Measurements from ENCODE around the gene ELAVL3.
A peak's percentile ranks its signal among the peaks of the same experiment; 100 is the strongest.

The ELAVL3 gene
- 0 to 1.9 (median 0) reads per million in 17 experiments for total RNA-seq

GRCh38 chr19:11480715-11481533, at the start of gene ELAVL3:
TSS of gene ELAVL3 (minus strand) at chr19:11481046. CDS start at chr19:11480608, 438 bp downstream.
- DNase-seq, result no peak

GRCh38 chr19:11530432-11530831, 49.6 kb upstream of the ELAVL3 start:
- peak; percentile 59 to 78 (median 69) for DNase-seq

- peak; percentile 98 to 99 (median 99) for DNase-seq
Measured at GRCh38 chr19:11528551-11529341, 47.9 kb upstream of the ELAVL3 start, which contains the start of gene ECSIT. TSS of gene ECSIT (minus strand) at chr19:11529134. CDS start at chr19:11519170, 9,964 bp downstream.

- DNase-seq, result no peak
Measured at GRCh38 chr19:11519138-11519537, 38.3 kb upstream of the ELAVL3 start.

- DNase-seq, result no peak
Measured at GRCh38 chr19:11513946-11514345, 33.1 kb upstream of the ELAVL3 start.

- DNase-seq, result no peak
Measured at GRCh38 chr19:11510444-11510843, 29.6 kb upstream of the ELAVL3 start.

- no peak for DNase-seq
Measured at GRCh38 chr19:11507370-11508078, 26.7 kb upstream of the ELAVL3 start.

- no peak for DNase-seq
Measured at GRCh38 chr19:11506967-11507366, 26.1 kb upstream of the ELAVL3 start.

- DNase-seq, result no peak
Measured at GRCh38 chr19:11506101-11506555, 25.3 kb upstream of the ELAVL3 start.

- peak; percentile 96 to 99 (median 98) for DNase-seq
Measured at GRCh38 chr19:11505504-11506100, 24.8 kb upstream of the ELAVL3 start, which contains the start of gene ZNF653. TSS of gene ZNF653 (minus strand) at chr19:11505839. CDS start at chr19:11505786, 53 bp downstream.

GRCh38 chr19:11505032-11505503, 24.2 kb upstream of the ELAVL3 start:
- DNase-seq, result peak; percentile 93 to 97 (median 94)

GRCh38 chr19:11504502-11505031, 23.7 kb upstream of the ELAVL3 start:
- DNase-seq, result no peak

- no peak for DNase-seq
Measured at GRCh38 chr19:11499890-11500420, 19.1 kb upstream of the ELAVL3 start.

GRCh38 chr19:11499220-11499726, 18.4 kb upstream of the ELAVL3 start:
- no peak for DNase-seq

GRCh38 chr19:11496391-11497163, 15.7 kb upstream of the ELAVL3 start:
- DNase-seq, result peak; percentile 69 to 83 (median 70)

- no peak for DNase-seq
Measured at GRCh38 chr19:11495885-11496284, 15.0 kb upstream of the ELAVL3 start.

- DNase-seq, result no peak
Measured at GRCh38 chr19:11495481-11495880, 14.6 kb upstream of the ELAVL3 start.

- no peak for DNase-seq
Measured at GRCh38 chr19:11494634-11495285, 13.9 kb upstream of the ELAVL3 start.

GRCh38 chr19:11489378-11489777, 8.5 kb upstream of the ELAVL3 start:
- DNase-seq, result no peak

All from suppressor macrophage (primary cell).